SU-DHL-6 (cell line): ENCODE data around the gene GRM1.

Experiments
- H2AFZ ChIP-seq: fragments of 200-600 bp; sonication (generic); 2 replicates; pipeline ENCODE4 v1.6.1; 2014; ENCODE audit warnings: low read depth, mild to moderate bottlenecking, moderate library complexity, mixed read lengths, antibody characterized with exemption, low read length; ENCODE audit not compliant: severe bottlenecking
- H3F3A ChIP-seq: fragments of 200-600 bp; shearing (Covaris generic); 2 replicates; pipeline ENCODE4 v1.6.0; 2016; ENCODE audit warnings: antibody characterized with exemption, mild to moderate bottlenecking; ENCODE audit not compliant: insufficient read depth
- H3K27ac ChIP-seq: fragments of 200-600 bp; sonication (generic); 2 replicates; pipeline ENCODE4 v1.5.1; 2016; ENCODE audit warnings: low read depth, mild to moderate bottlenecking, low read length, moderate library complexity, mixed read lengths
- H3K27me3 ChIP-seq: fragments of 200-600 bp; sonication (generic), shearing (Covaris generic); 2 replicates; pipeline ENCODE4 v1.6.0; 2014; ENCODE audit warnings: mild to moderate bottlenecking, low read length
- H3K36me3 ChIP-seq: fragments of 200-600 bp; sonication (generic); 2 replicates; pipeline ENCODE4 v1.6.1; 2014; ENCODE audit warnings: mild to moderate bottlenecking, low read length, mixed read lengths
- H3K4me2 ChIP-seq: fragments of 300-600, 200-600 bp; shearing (Covaris generic), sonication (generic); 2 replicates; pipeline ENCODE4 v1.6.0; 2014; ENCODE audit warnings: low read length, low read depth, mild to moderate bottlenecking; ENCODE audit not compliant: poor library complexity, severe bottlenecking
- H3K4me3 ChIP-seq: fragments of 200-600 bp; sonication (generic); 2 replicates; pipeline ENCODE4 v1.5.1; 2014; ENCODE audit warnings: antibody characterized with exemption, low read length, mild to moderate bottlenecking, mixed read lengths; ENCODE audit not compliant: insufficient read depth, poor library complexity, severe bottlenecking
- H3K79me2 ChIP-seq: fragments of 200-600 bp; sonication (generic); 2 replicates; pipeline ENCODE4 v1.6.1; 2014; ENCODE audit warnings: mild to moderate bottlenecking, low read length, moderate library complexity; ENCODE audit not compliant: insufficient read depth
- H3K9ac ChIP-seq: fragments of 200-600 bp; sonication (generic); 2 replicates; pipeline ENCODE4 v1.7.0; 2014; ENCODE audit warnings: mild to moderate bottlenecking, low read length
- H3K9me2 ChIP-seq: fragments of 200-600 bp; sonication (generic); replicated peaks from 2 replicates; pipeline ENCODE4 v1.6.1; 2014; ENCODE audit warnings: low read length; ENCODE audit not compliant: insufficient read depth
- H3K9me3 ChIP-seq: fragments of 200-600 bp; sonication (generic); 2 replicates; pipeline ENCODE4 v1.6.1; 2014; ENCODE audit warnings: low read length, mixed read lengths; ENCODE audit not compliant: insufficient read depth
- H4K20me1 ChIP-seq: fragments of 200-600 bp; sonication (generic); 2 replicates; pipeline ENCODE4 v1.6.1; 2014; ENCODE audit warnings: low read depth, mild to moderate bottlenecking, antibody characterized with exemption, low read length, moderate library complexity, mixed read lengths
- CTCF ChIP-seq: fragments of 200-600 bp; sonication (generic); IDR thresholded peaks from one replicate; pipeline ENCODE4 v1.5.1; 2017; ENCODE audit warnings: antibody characterized with exemption, mild to moderate bottlenecking, low read length, moderate library complexity; ENCODE audit not compliant: insufficient read depth, poor library complexity, severe bottlenecking
- EZH2phosphoT487 ChIP-seq: fragments of 200-600 bp; sonication (generic), shearing (Covaris generic); conservative IDR thresholded peaks from 2 replicates; pipeline ENCODE4 v1.6.1; 2018; ENCODE audit warnings: mild to moderate bottlenecking, antibody characterized with exemption, low read length, moderate library complexity, mixed read lengths

Gene GRM1

GRCh38 chr6:146347090-146347489 is 318.2 kb downstream of the GRM1 start:
- TF ChIP-seq EZH2phosphoT487 (no peak), CTCF (no peak)
- Histone ChIP-seq H3K4me2 (no peak overlapping the region), H3K27ac (no peak overlapping the region), H3K9me3 (no peaks in the 10 kb centered on the region), H3K36me3 (no peaks in the 10 kb centered on the region), H3K9me2 (no peaks in the 10 kb centered on the region), H3K4me3 (no peak overlapping the region), H2AFZ (no peak overlapping the region), H3K9ac (no peak overlapping the region), H3K27me3 (no peaks in the 10 kb centered on the region), H3F3A (no peaks in the 10 kb centered on the region), H4K20me1 (no peaks in the 10 kb centered on the region), H3K79me2 (no peaks in the 10 kb centered on the region)

GRCh38 chr6:146347690-146348089 is 318.8 kb downstream of the GRM1 start:
- no peaks in the 10 kb centered on the region for H3K36me3 ChIP-seq
- H2AFZ ChIP-seq, result no peak overlapping the region

GRCh38 chr6:146351018-146351417 is 322.2 kb downstream of the GRM1 start:
- TF ChIP-seq EZH2phosphoT487 (no peak), CTCF (no peak)
- no peaks in the 10 kb centered on the region for H3K9me3 ChIP-seq

More at GRCh38 chr6:146347690-146348089, 318.8 kb downstream of the GRM1 start:
- H3K27me3 ChIP-seq, result no peaks in the 10 kb centered on the region
- H3K4me2 ChIP-seq, result no peak overlapping the region
- no peaks in the 10 kb centered on the region for H3K79me2 ChIP-seq
- H3K27ac ChIP-seq, result no peak overlapping the region
- TF ChIP-seq CTCF (no peak), EZH2phosphoT487 (no peak)
- H3F3A ChIP-seq, result no peaks in the 10 kb centered on the region
- no peak overlapping the region for H3K9ac ChIP-seq
- no peaks in the 10 kb centered on the region for H3K9me3 ChIP-seq
- no peak overlapping the region for H3K4me3 ChIP-seq
- no peaks in the 10 kb centered on the region for H4K20me1 ChIP-seq
- H3K9me2 ChIP-seq, result no peaks in the 10 kb centered on the region

More at GRCh38 chr6:146351018-146351417, 322.2 kb downstream of the GRM1 start:
- H3K79me2 ChIP-seq, result no peaks in the 10 kb centered on the region
- H3K27me3 ChIP-seq, result no peaks in the 10 kb centered on the region
- H3K9me2 ChIP-seq, result no peaks in the 10 kb centered on the region
- no peaks in the 10 kb centered on the region for H3F3A ChIP-seq
- no peak overlapping the region for H3K4me3 ChIP-seq
- H3K9ac ChIP-seq, result no peak overlapping the region
- no peaks in the 10 kb centered on the region for H3K36me3 ChIP-seq
- no peak overlapping the region for H3K27ac ChIP-seq
- H3K4me2 ChIP-seq, result no peak overlapping the region
- H4K20me1 ChIP-seq, result no peaks in the 10 kb centered on the region
- no peak overlapping the region for H2AFZ ChIP-seq
